GM10248 (cell line): ENCODE measurements around the gene MBD3.

Experiments used
- CTCF ChIA-PET: fragments of 300-600 bp; sonication (Branson Sonifier 250); formaldehyde crosslinking; extraction: SDS; loops from one replicate; lab custom pipeline; 2021; ENCODE audit warnings: antibody characterized with exemption; lab: Yijun Ruan, JAX
- POLR2A ChIA-PET: fragments of 350-650 bp; sonication (Branson Sonifier 250); formaldehyde crosslinking; extraction: SDS; loops from one replicate; lab custom pipeline; 2020; ENCODE audit warnings: antibody characterized with exemption; lab: Yijun Ruan, JAX
- DNase-seq: peaks from one replicate; pipeline ENCODE4 v3.0.0; 2012; ENCODE audit errors: extremely low spot score
- CTCF ChIP-seq: IDR thresholded peaks from 2 replicates; pipeline ENCODE4 v1.5.1; 2012; ENCODE audit warnings: mild to moderate bottlenecking, low read depth; ENCODE audit errors: extremely low read depth, missing control alignments, control extremely low read depth

Gene MBD3

GRCh38 chr19:1632462-1633268 is 40.0 kb upstream of the MBD3 start:
- POLR2A ChIA-PET = no interaction called here
- DNase-seq = no peak
- TF ChIP-seq CTCF = no peak
- CTCF ChIA-PET = no interaction called here

- CTCF ChIA-PET = no interaction called here
- POLR2A ChIA-PET = no interaction called here
- no peak for TF ChIP-seq CTCF
- no peak for DNase-seq
Measured at GRCh38 chr19:1631557-1632100, 39.0 kb upstream of the MBD3 start.

GRCh38 chr19:1630811-1631210 is 38.1 kb upstream of the MBD3 start:
- POLR2A ChIA-PET = no interaction called here
- CTCF ChIA-PET = no interaction called here
- no peak for TF ChIP-seq CTCF
- DNase-seq = no peak

GRCh38 chr19:1630012-1630411 is 37.3 kb upstream of the MBD3 start:
- TF ChIP-seq CTCF = no peak
- ChIA-PET CTCF (no interaction called here), POLR2A (no interaction called here)
- no peak for DNase-seq

GRCh38 chr19:1629256-1629808 is 36.7 kb upstream of the MBD3 start:
- no peak for TF ChIP-seq CTCF
- ChIA-PET POLR2A (no interaction called here), CTCF (no interaction called here)
- no peak for DNase-seq

GRCh38 chr19:1627194-1627593 is 34.5 kb upstream of the MBD3 start:
- ChIA-PET POLR2A (no interaction called here), CTCF (interaction anchor here (1.5 to 1.7 kb wide), 2 partner anchors 12 to 44 kb away, joined by 3 to 4 read pairs; no protein-coding TSS in a partner anchor)
- no peak for DNase-seq
- TF ChIP-seq CTCF = no peak
